H9 (cell line): ENCODE results near the gene CHRNA3. TPM values are rescaled to one million over a fixed set of nuclear protein-coding genes. Genes with fewer than 3 reads are reported as not detected.

ENCODE experiments used
- DNase-seq: peaks from one replicate; pipeline ENCODE4 v3.0.0-alpha.2; 2017
- H2AFZ ChIP-seq: one replicate; pipeline ENCODE4 v1.6.1; 2013; ENCODE audit warnings: mild to moderate bottlenecking, low read length, control low read depth, moderate library complexity
- H2AK5ac ChIP-seq: 2 replicates; pipeline ENCODE4 v1.6.1; 2013; ENCODE audit warnings: low read length, control low read depth, mixed read lengths; ENCODE audit not compliant: insufficient read length
- H2BK120ac ChIP-seq: one replicate; pipeline ENCODE4 v1.6.1; 2013; ENCODE audit warnings: low read depth, mild to moderate bottlenecking, low read length, control low read depth, inconsistent platforms; ENCODE audit not compliant: poor library complexity, severe bottlenecking
- H2BK12ac ChIP-seq: 2 replicates; pipeline ENCODE4 v1.6.1; 2013; ENCODE audit warnings: low read length, control low read depth, mixed read lengths, low read depth; ENCODE audit not compliant: insufficient read length
- H2BK15ac ChIP-seq: 2 replicates; pipeline ENCODE4 v1.6.1; 2013; ENCODE audit warnings: low read depth, low read length, control low read depth
- H2BK20ac ChIP-seq: one replicate; pipeline ENCODE4 v1.6.1; 2013; ENCODE audit warnings: low read depth, mild to moderate bottlenecking, low read length, control low read depth, inconsistent platforms; ENCODE audit not compliant: poor library complexity, severe bottlenecking
- H2BK5ac ChIP-seq: 2 replicates; pipeline ENCODE4 v1.6.1; 2013; ENCODE audit warnings: low read length, control low read depth, mixed read lengths; ENCODE audit not compliant: insufficient read length
- H3K14ac ChIP-seq: 2 replicates; pipeline ENCODE4 v1.6.1; 2013; ENCODE audit warnings: low read length, control low read depth; ENCODE audit not compliant: insufficient read depth
- H3K18ac ChIP-seq: 2 replicates; pipeline ENCODE4 v1.6.1; 2013; ENCODE audit warnings: low read depth, mild to moderate bottlenecking, mixed read lengths, low read length, control low read depth; ENCODE audit not compliant: insufficient read length
- H3K23ac ChIP-seq: 2 replicates; pipeline ENCODE4 v1.6.1; 2013; ENCODE audit warnings: low read length, control low read depth, mixed read lengths, low read depth; ENCODE audit not compliant: insufficient read length
- H3K23me2 ChIP-seq: 2 replicates; pipeline ENCODE4 v1.6.1; 2013; ENCODE audit warnings: low read depth, mild to moderate bottlenecking, mixed read lengths, low read length, control low read depth; ENCODE audit not compliant: insufficient read length, poor library complexity, severe bottlenecking
- H3K27ac ChIP-seq: 2 replicates; pipeline ENCODE4 v1.5.1; 2013; ENCODE audit warnings: low read length, control low read depth, mixed read lengths, low read depth; ENCODE audit not compliant: insufficient read length
- H3K27me3 ChIP-seq: 2 replicates; pipeline ENCODE4 v1.6.1; 2013; ENCODE audit warnings: low read length, control low read depth, inconsistent platforms; ENCODE audit not compliant: insufficient read depth
- H3K4ac ChIP-seq: 2 replicates; pipeline ENCODE4 v1.6.1; 2013; ENCODE audit warnings: low read depth, mild to moderate bottlenecking, control low read depth, inconsistent platforms, low read length, moderate library complexity
- H3K4me1 ChIP-seq: 2 replicates; pipeline ENCODE4 v1.6.1; 2013; ENCODE audit warnings: low read length, control low read depth, inconsistent platforms; ENCODE audit not compliant: insufficient read depth
- H3K4me2 ChIP-seq: 2 replicates; pipeline ENCODE4 v1.6.1; 2013; ENCODE audit warnings: low read length, control low read depth, mixed read lengths; ENCODE audit not compliant: insufficient read length, insufficient read depth
- H3K56ac ChIP-seq: 2 replicates; pipeline ENCODE4 v1.6.1; 2013; ENCODE audit warnings: low read depth, mild to moderate bottlenecking, mixed read lengths, low read length, control low read depth; ENCODE audit not compliant: insufficient read length
- H3K79me1 ChIP-seq: 2 replicates; pipeline ENCODE4 v1.6.1; 2013; ENCODE audit warnings: low read depth, mild to moderate bottlenecking, moderate library complexity, low read length, control low read depth, inconsistent platforms; ENCODE audit not compliant: insufficient read depth, poor library complexity, severe bottlenecking
- H3K79me2 ChIP-seq: 2 replicates; pipeline ENCODE4 v1.6.1; 2013; ENCODE audit warnings: low read length, control low read depth, inconsistent platforms; ENCODE audit not compliant: insufficient read depth
- H3K9ac ChIP-seq: 2 replicates; pipeline ENCODE4 v1.6.1; 2013; ENCODE audit warnings: low read length, control low read depth, mixed read lengths; ENCODE audit not compliant: insufficient read length; ENCODE audit errors: extremely low read depth
- H3K9me3 ChIP-seq: one replicate; pipeline ENCODE4 v1.6.1; 2013; ENCODE audit warnings: low read depth, low read length, inconsistent platforms; ENCODE audit not compliant: control insufficient read depth
- H3T11ph ChIP-seq: one replicate; pipeline ENCODE4 v1.6.1; 2013; ENCODE audit warnings: mild to moderate bottlenecking, low read length, control low read depth, inconsistent platforms
- H4K20me1 ChIP-seq: one replicate; pipeline ENCODE4 v1.6.1; 2013; ENCODE audit not compliant: control insufficient read depth, insufficient read length, insufficient read depth
- H4K5ac ChIP-seq: 2 replicates; pipeline ENCODE4 v1.6.1; 2013; ENCODE audit warnings: low read depth, mild to moderate bottlenecking, mixed read lengths, low read length, control low read depth; ENCODE audit not compliant: insufficient read length
- H4K8ac ChIP-seq: replicated peaks from 2 replicates; pipeline ENCODE4 v1.6.1; 2013; ENCODE audit warnings: low read length, control low read depth, mixed read lengths, low read depth; ENCODE audit not compliant: insufficient read length
- H4K91ac ChIP-seq: 2 replicates; pipeline ENCODE4 v1.6.1; 2013; ENCODE audit warnings: low read depth, mild to moderate bottlenecking, moderate library complexity, mixed read lengths, low read length, control low read depth; ENCODE audit not compliant: insufficient read length
- H3K27ac Mint-ChIP-seq, 3 experiments: 2 replicates in 2 of 3; 3 replicates in 1 of 3; pipeline ENCODE4 v1.8.0; 2020 to 2021; ENCODE audit warnings: mixed read lengths in 3 of 3, mild to moderate bottlenecking in 1 of 3, moderate library complexity in 1 of 3
- H3K27me3 Mint-ChIP-seq: 2 replicates; pipeline ENCODE4 v1.8.0; 2021; ENCODE audit warnings: low read depth, mild to moderate bottlenecking, moderate library complexity, mixed read lengths
- H3K36me3 Mint-ChIP-seq, 3 experiments: 2 replicates in 2 of 3; 3 replicates in 1 of 3; pipeline ENCODE4 v1.8.0; 2020 to 2021; ENCODE audit warnings: low read depth in 3 of 3, mixed read lengths in 3 of 3; ENCODE audit not compliant: insufficient read depth in 1 of 3
- H3K4me1 Mint-ChIP-seq, 2 experiments: 2 replicates each; pipeline ENCODE4 v1.8.0; 2020; ENCODE audit warnings: mixed read lengths in 2 of 2
- H3K4me3 Mint-ChIP-seq, 2 experiments: 2 replicates in 1 of 2; 3 replicates in 1 of 2; pipeline ENCODE4 v1.8.0; 2020 to 2021; ENCODE audit warnings: mild to moderate bottlenecking in 2 of 2, mixed read lengths in 2 of 2, moderate library complexity in 1 of 2
- H3K9me3 Mint-ChIP-seq, 2 experiments: 2 replicates in 1 of 2; 3 replicates in 1 of 2; pipeline ENCODE4 v1.8.0; 2020; ENCODE audit warnings: mild to moderate bottlenecking in 2 of 2, mixed read lengths in 2 of 2, moderate library complexity in 1 of 2
- CTCF ChIP-seq: fragments of 200-600 bp; sonication (generic); conservative IDR thresholded peaks from 3 replicates; pipeline ENCODE4 v1.8.0; 2021; ENCODE audit warnings: antibody characterized with exemption, mild to moderate bottlenecking
- WGBS: extraction: QIAGEN DNeasy Blood & Tissue Kit; methylation state at CpG from one replicate; pipeline ENCODE4 v1.1.7; 2013; ENCODE audit warnings: missing lambda C conversion rate, low lambda C conversion rate, mixed read lengths; ENCODE audit not compliant: insufficient read length; ENCODE audit errors: extremely low coverage; 5-methylcytosine and 5-hydroxymethylcytosine counted together
- total RNA-seq: library from RNA; stranded (reverse); gene quantifications from 2 replicates; pipeline ENCODE4 v1.2.1, GENCODE V29; 2021

Gene CHRNA3
- total RNA-seq, 1 experiment from 2014 or later, result 0.81 TPM

- no peak for TF ChIP-seq CTCF
- no peak overlapping the region for H3K14ac ChIP-seq
- no peaks in the 10 kb centered on the region for H3K79me2 ChIP-seq
- no peak overlapping the region for H4K8ac ChIP-seq
- no peak overlapping the region for H3K56ac ChIP-seq
- no peak overlapping the region for H3K27ac ChIP-seq
- H3K23ac ChIP-seq, result no peak overlapping the region
- H2AFZ ChIP-seq, result no peak overlapping the region
- no peak overlapping the region for H3T11ph ChIP-seq
- H3K18ac ChIP-seq, result no peak overlapping the region
- Mint-ChIP-seq H3K27ac (no peak overlapping the region), H3K4me1 (peaks cover 9 to 16% of the 10 kb centered on the region in 2 experiments), H3K9me3 (no peaks in the 10 kb centered on the region; a peak in 2 of 5 replicates), H3K27me3 (peaks cover 16% of the 10 kb centered on the region), H3K4me3 (no peak overlapping the region), H3K36me3 (no peaks in the 10 kb centered on the region; a peak in 1 of 7 replicates)
- no peak overlapping the region for H3K4ac ChIP-seq
- no peak overlapping the region for H2BK15ac ChIP-seq
- no peak overlapping the region for H4K5ac ChIP-seq
- no peaks in the 10 kb centered on the region for H3K4me1 ChIP-seq
- WGBS, result no CpG with 5 or more reads among the region's 4 CpGs
- peaks cover 4% of the 10 kb centered on the region for H3K23me2 ChIP-seq
- no peak overlapping the region for H2BK120ac ChIP-seq
- H2AK5ac ChIP-seq, result no peak overlapping the region
- no peak for DNase-seq
- no peak overlapping the region for H4K91ac ChIP-seq
- no peak overlapping the region for H2BK12ac ChIP-seq
- no peak overlapping the region for H3K9ac ChIP-seq
- H3K79me1 ChIP-seq, result no peaks in the 10 kb centered on the region
- no peaks in the 10 kb centered on the region for H3K9me3 ChIP-seq
- no peak overlapping the region for H2BK5ac ChIP-seq
- H4K20me1 ChIP-seq, result no peaks in the 10 kb centered on the region
- H3K27me3 ChIP-seq, result no peaks in the 10 kb centered on the region; the same call in 1 of the 2 replicates
- H2BK20ac ChIP-seq, result no peak overlapping the region
- H3K4me2 ChIP-seq, result no peak overlapping the region
These were observed 24.2 kb upstream of the CHRNA3 start for GRCh38 chr15:78645009-78645408.
